GM12892 (cell line): ENCODE measurements around the gene PTPN22.

Experiments used
- POLR2A ChIP-seq: IDR thresholded peaks from 2 replicates; pipeline ENCODE4 v1.6.1; 2011; ENCODE audit warnings: low read depth, low read length, control low read depth
- POLR2AphosphoS5 ChIP-seq: IDR thresholded peaks from 2 replicates; pipeline ENCODE4 v1.6.1; 2011; ENCODE audit warnings: low read depth, low read length, control low read depth
- TAF1 ChIP-seq: IDR thresholded peaks from 2 replicates; pipeline ENCODE4 v1.6.1; 2011; ENCODE audit warnings: low read depth, mild to moderate bottlenecking, control low read depth, low read length, borderline replicate concordance

DNA sequence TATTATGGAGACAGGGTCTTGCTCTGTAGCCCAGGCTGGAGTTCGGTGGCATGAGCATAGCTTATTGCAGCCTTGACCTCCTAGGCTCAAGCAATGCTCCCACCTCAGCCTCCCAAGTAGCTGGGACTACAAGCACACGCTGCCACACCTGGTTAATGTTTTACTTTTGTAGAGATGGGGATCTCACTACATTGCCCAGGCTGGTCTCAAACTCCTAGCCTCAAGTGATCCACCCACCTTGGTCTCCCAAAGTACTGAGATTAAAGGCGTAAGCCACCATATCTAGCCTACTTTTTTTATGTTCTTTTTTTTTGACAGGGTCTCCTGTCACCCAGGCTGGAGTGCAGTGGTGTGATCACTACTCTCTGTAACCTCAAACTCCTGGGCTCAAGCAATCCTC lies 21.8 kb upstream of the PTPN22 start:
- no peak for TF ChIP-seq POLR2A
- TF ChIP-seq POLR2AphosphoS5 = no peak
- TF ChIP-seq TAF1 = no peak
